B cell (primary cell): Measurements from ENCODE around the gene FILIP1. TPM values are rescaled to one million over a fixed set of nuclear protein-coding genes. Genes with fewer than 3 reads are reported as not detected.

Experiments
- ATAC-seq: fragments of 200-7000 bp; cut with Tn5 transposase; one replicate; pipeline ENCODE4 v1.10.0; 2021; ENCODE audit warnings: low read depth, mild to moderate bottlenecking, moderate number of reproducible peaks, moderate library complexity
- CTCF ChIA-PET: fragments of 350-600 bp; sonication (Branson Sonifier 250); formaldehyde crosslinking; loops from one replicate; lab custom pipeline; 2021; ENCODE audit warnings: antibody characterized with exemption, inconsistent platforms; lab: Charles Lee
- POLR2A ChIA-PET: fragments of 350-600 bp; sonication (Branson Sonifier 250); formaldehyde crosslinking; loops from one replicate; lab custom pipeline; 2021; ENCODE audit warnings: antibody characterized with exemption; lab: Charles Lee
- DNase-seq: peaks from one replicate; pipeline ENCODE4 v3.0.0; 2013
- H2AFZ ChIP-seq: 2 replicates; pipeline ENCODE4 v1.6.1; 2012; ENCODE audit warnings: mild to moderate bottlenecking, low read depth, low read length; ENCODE audit not compliant: insufficient read depth, poor library complexity, severe bottlenecking
- H3K27ac ChIP-seq, 2 donors: 1 replicate in 1 of 2; 2 replicates in 1 of 2; pipeline ENCODE4 v1.5.1; 2012 to 2013; ENCODE audit warnings: low read length in 2 of 2, mild to moderate bottlenecking in 2 of 2, moderate library complexity in 1 of 2
- H3K27me3 ChIP-seq, 4 experiments: fragments of 200-600 bp in 1 of 4; sonication (generic) in 1 of 4; replicated peaks in 1 of 4; 1 replicate in 2 of 4; 2 replicates in 2 of 4; pipeline versions ENCODE4 v1.6.1 to v1.7.0; 2013 to 2016; ENCODE audit warnings: low read length in 3 of 4, mild to moderate bottlenecking in 2 of 4, mixed read lengths in 1 of 4, moderate library complexity in 1 of 4; ENCODE audit not compliant: insufficient read depth in 4 of 4, control insufficient read depth in 3 of 4; ENCODE audit errors: control extremely low read depth in 1 of 4
- H3K36me3 ChIP-seq, 2 experiments: replicated peaks in 1 of 2; 1 replicate in 1 of 2; 2 replicates in 1 of 2; pipeline versions ENCODE4 v1.6.1 to v1.7.1; 2013; ENCODE audit warnings: low read length in 1 of 2; ENCODE audit not compliant: insufficient read depth in 2 of 2, control insufficient read depth in 1 of 2; ENCODE audit errors: control extremely low read depth in 1 of 2, extremely low read depth in 1 of 2
- H3K4me1 ChIP-seq, 2 donors: fragments of 200-600 bp in 1 of 2; sonication (generic) in 1 of 2; 1 replicate in 1 of 2; 2 replicates in 1 of 2; pipeline versions ENCODE4 v1.5.1 to v1.6.1; 2013 to 2017; ENCODE audit warnings: low read length in 2 of 2; ENCODE audit not compliant: control insufficient read depth in 2 of 2, insufficient read depth in 2 of 2
- H3K4me2 ChIP-seq: replicated peaks from 2 replicates; pipeline ENCODE3; 2012; ENCODE audit warnings: mild to moderate bottlenecking, low read depth, low read length; ENCODE audit not compliant: poor library complexity, severe bottlenecking
- H3K4me3 ChIP-seq, 5 experiments: fragments of 200-600 bp in 1 of 5; sonication (generic) in 1 of 5; 1 replicate in 3 of 5; 2 replicates in 2 of 5; pipeline versions ENCODE4 v1.5.1 to v1.7.0; 2011 to 2016; ENCODE audit warnings: low read length in 4 of 5, mild to moderate bottlenecking in 4 of 5, low read depth in 2 of 5, control low read depth in 1 of 5, moderate library complexity in 1 of 5; ENCODE audit not compliant: insufficient read depth in 1 of 5; ENCODE audit errors: control extremely low read depth in 1 of 5, extremely low read depth in 1 of 5
- H3K79me2 ChIP-seq: fragments of 200-600 bp; sonication (generic); one replicate; pipeline ENCODE4 v1.6.0; 2016; ENCODE audit warnings: low read length; ENCODE audit not compliant: control insufficient read depth, insufficient read depth
- H3K9ac ChIP-seq: fragments of 200-600 bp; sonication (generic); 2 replicates; pipeline ENCODE4 v1.6.1; 2017; ENCODE audit warnings: mild to moderate bottlenecking, low read length, moderate library complexity
- H3K9me3 ChIP-seq, 3 donors: one replicate each; pipeline versions ENCODE4 v1.6.1 to v1.7.1; 2013; ENCODE audit warnings: low read length in 2 of 3; ENCODE audit not compliant: control insufficient read depth in 2 of 3, insufficient read depth in 1 of 3; ENCODE audit errors: control extremely low read depth in 1 of 3
- H4K20me1 ChIP-seq: 2 replicates; pipeline ENCODE4 v1.6.0; 2012; ENCODE audit warnings: mild to moderate bottlenecking, low read length; ENCODE audit not compliant: insufficient read depth, control insufficient read depth, poor library complexity, severe bottlenecking
- H3K27ac Mint-ChIP-seq: one replicate; pipeline ENCODE4 v1.8.0; 2021; ENCODE audit warnings: mixed read lengths
- H3K27me3 Mint-ChIP-seq: one replicate; pipeline ENCODE4 v1.8.0; 2021; ENCODE audit warnings: mixed read lengths
- H3K4me1 Mint-ChIP-seq: one replicate; pipeline ENCODE4 v1.8.0; 2021; ENCODE audit warnings: mixed read lengths
- H3K4me3 Mint-ChIP-seq: one replicate; pipeline ENCODE4 v1.8.0; 2021; ENCODE audit warnings: mixed read lengths
- H3K9me3 Mint-ChIP-seq: one replicate; pipeline ENCODE4 v1.8.0; 2022; ENCODE audit warnings: mixed read lengths; ENCODE audit not compliant: insufficient read depth
- EZH2 ChIP-seq: IDR thresholded peaks from 2 replicates; pipeline ENCODE4 v1.6.1; 2012; ENCODE audit warnings: borderline replicate concordance, low read depth, mild to moderate bottlenecking, moderate library complexity, low read length; ENCODE audit not compliant: insufficient read depth, poor library complexity, severe bottlenecking
- WGBS: methylation state at CpG from one replicate; pipeline ENCODE4 v1.1.5; 2013; ENCODE audit warnings: missing lambda C conversion rate; ENCODE audit not compliant: insufficient coverage; 5-methylcytosine and 5-hydroxymethylcytosine counted together
- intact Hi-C: fragments of 100-400 bp; cut with micrococcal nuclease; formaldehyde crosslinking; loops from one replicate; pipeline ENCODE4 v1.10.0; 2022
- polyA plus RNA-seq: library from polyadenylated mRNA; depleted of rRNA; stranded (reverse); fragments of >200 nt; gene quantifications from 2 replicates; pipeline ENCODE4 v1.2.3, GENCODE V29; 2012
- total RNA-seq, 2 donors: library from RNA; stranded (reverse); fragments of 120-200 nt in 1 of 2; gene quantifications; 1 replicate in 1 of 2; 2 replicates in 1 of 2; pipeline versions ENCODE4 v1.2.3 to v1.2.4, GENCODE V29; 2013 to 2022
- TF ChIP-seq, protein P1 (sequence below): fragments of 200-600 bp; IDR thresholded peaks from one replicate; pipeline ENCODE4 v1.8.0; 2022; ENCODE audit warnings: antibody characterized with exemption, mild to moderate bottlenecking

The FILIP1 gene
- total and polyA plus RNA-seq, 2 donors (not counting 1 experiment from before 2014, with no cell fraction given) = not detected

DNA sequence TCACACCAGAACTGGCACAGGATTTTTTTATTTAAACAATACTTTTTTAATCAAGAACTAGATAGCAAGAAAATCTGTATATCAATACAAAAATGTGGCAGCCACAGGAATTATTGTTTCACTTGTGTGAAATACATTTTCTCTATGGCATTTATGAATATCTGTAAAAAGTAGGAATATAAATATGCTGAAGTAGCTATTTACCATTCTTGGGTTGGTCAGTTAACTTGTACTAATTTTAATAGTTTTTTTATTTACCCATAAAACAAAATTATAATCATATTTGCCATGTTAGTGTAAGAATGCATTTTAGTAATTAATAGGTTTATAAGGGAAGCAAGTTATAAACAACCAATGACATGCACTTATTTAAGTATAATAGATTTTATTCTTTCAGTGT is 177.6 kb downstream of the FILIP1 start:
- H3K9me3 Mint-ChIP-seq = no peaks in the 10 kb centered on the region
- H3K4me1 ChIP-seq = no peaks in the 10 kb centered on the region
- H3K4me3 Mint-ChIP-seq = no peak overlapping the region
- no peak overlapping the region for H3K4me2 ChIP-seq
- H3K4me1 Mint-ChIP-seq = no peaks in the 10 kb centered on the region
- TF ChIP-seq EZH2 = no peak
- TF ChIP-seq, protein P1, sequence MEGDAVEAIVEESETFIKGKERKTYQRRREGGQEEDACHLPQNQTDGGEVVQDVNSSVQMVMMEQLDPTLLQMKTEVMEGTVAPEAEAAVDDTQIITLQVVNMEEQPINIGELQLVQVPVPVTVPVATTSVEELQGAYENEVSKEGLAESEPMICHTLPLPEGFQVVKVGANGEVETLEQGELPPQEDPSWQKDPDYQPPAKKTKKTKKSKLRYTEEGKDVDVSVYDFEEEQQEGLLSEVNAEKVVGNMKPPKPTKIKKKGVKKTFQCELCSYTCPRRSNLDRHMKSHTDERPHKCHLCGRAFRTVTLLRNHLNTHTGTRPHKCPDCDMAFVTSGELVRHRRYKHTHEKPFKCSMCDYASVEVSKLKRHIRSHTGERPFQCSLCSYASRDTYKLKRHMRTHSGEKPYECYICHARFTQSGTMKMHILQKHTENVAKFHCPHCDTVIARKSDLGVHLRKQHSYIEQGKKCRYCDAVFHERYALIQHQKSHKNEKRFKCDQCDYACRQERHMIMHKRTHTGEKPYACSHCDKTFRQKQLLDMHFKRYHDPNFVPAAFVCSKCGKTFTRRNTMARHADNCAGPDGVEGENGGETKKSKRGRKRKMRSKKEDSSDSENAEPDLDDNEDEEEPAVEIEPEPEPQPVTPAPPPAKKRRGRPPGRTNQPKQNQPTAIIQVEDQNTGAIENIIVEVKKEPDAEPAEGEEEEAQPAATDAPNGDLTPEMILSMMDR = no peak
- H3K9ac ChIP-seq = no peak overlapping the region
- no peaks in the 10 kb centered on the region for H3K9me3 ChIP-seq
- no peak overlapping the region for H3K4me3 ChIP-seq
- H3K79me2 ChIP-seq = no peaks in the 10 kb centered on the region
- DNase-seq = no peak
- H3K27ac ChIP-seq = no peak overlapping the region
- no peak for ATAC-seq
- intact Hi-C loops = no loop called here
- no peaks in the 10 kb centered on the region for H4K20me1 ChIP-seq
- CTCF ChIA-PET = no interaction called here
- no peak overlapping the region for H3K27ac Mint-ChIP-seq
- H3K27me3 Mint-ChIP-seq = peaks cover 48% of the 10 kb centered on the region
- H3K27me3 ChIP-seq = peaks cover 0 to 8% (median 1%) of the 10 kb centered on the region in 4 experiments
- no peaks in the 10 kb centered on the region for H3K36me3 ChIP-seq
- POLR2A ChIA-PET = no interaction called here
- H2AFZ ChIP-seq = no peak overlapping the region

DNA sequence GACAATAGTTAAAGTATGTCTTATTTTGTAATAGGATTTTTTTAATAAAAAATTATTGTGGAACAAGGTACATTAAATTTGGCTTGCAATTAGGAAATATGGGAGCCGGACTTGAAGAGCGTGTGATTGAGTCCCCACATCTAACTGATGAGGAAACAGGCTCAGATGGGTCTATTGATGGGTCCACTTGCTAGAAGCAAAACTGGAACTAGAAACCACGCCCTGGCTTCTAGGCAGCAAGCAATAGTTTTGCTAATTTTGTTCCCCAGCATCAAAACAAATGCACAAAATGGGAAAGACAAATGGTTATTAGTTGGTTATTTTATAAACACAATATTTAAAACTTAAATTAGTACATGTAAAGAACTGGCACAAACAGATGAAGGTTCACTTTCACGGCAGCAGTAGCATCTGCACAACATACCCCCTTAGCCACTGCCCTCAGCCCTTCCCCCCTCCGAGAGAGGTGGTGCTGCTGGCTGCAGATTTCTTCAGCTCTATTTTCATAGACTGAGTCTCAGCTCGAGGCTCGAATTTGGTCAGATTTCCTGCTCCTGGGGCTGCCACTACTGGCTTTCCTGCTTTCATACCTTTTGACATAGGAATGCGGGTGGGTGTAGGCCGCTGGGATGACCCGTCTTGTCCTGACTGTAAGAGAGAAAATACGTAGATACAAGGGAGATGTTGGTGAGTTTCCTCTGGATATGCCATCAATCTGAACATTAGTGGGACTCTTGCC is 185.2 kb downstream of the FILIP1 start:
- intact Hi-C loops = no loop called here

More for the DNA sequence above, 185.2 kb downstream of the FILIP1 start:
- DNase-seq (no peak), ATAC-seq (no peak)
- no peaks in the 10 kb centered on the region for H3K4me1 Mint-ChIP-seq
- no peaks in the 10 kb centered on the region for H3K9me3 Mint-ChIP-seq
- WGBS = 68% methylated on average over 5 of the region's 11 CpGs
- ChIA-PET POLR2A (no interaction called here), CTCF (no interaction called here)
- H3K4me2 ChIP-seq = no peak overlapping the region
- H3K27ac ChIP-seq = no peak overlapping the region
- H3K79me2 ChIP-seq = no peaks in the 10 kb centered on the region
- H3K27me3 Mint-ChIP-seq = peaks cover 33% of the 10 kb centered on the region
- TF ChIP-seq, protein P1 = no peak
- TF ChIP-seq EZH2 = no peak
- H3K27ac Mint-ChIP-seq = no peak overlapping the region
- H4K20me1 ChIP-seq = no peaks in the 10 kb centered on the region
- no peaks in the 10 kb centered on the region for H3K4me1 ChIP-seq
- no peak overlapping the region for H3K4me3 Mint-ChIP-seq
- H3K36me3 ChIP-seq = no peaks in the 10 kb centered on the region
- no peak overlapping the region for H3K9ac ChIP-seq
- H3K9me3 ChIP-seq = no peaks in the 10 kb centered on the region
- H2AFZ ChIP-seq = no peak overlapping the region
- peaks cover 0 to 6% (median 2%) of the 10 kb centered on the region in 4 experiments for H3K27me3 ChIP-seq
- H3K4me3 ChIP-seq = no peak overlapping the region
